ENCODE data around the gene PIGO. TPM values are rescaled to one million over a fixed set of nuclear protein-coding genes. Genes with fewer than 3 reads are reported as not detected.

PIGO gene
- total RNA-seq, 2 donors from 2014 or later: 29.6 to 34.9 TPM

- peak; percentile 26 for DNase-seq
- H3K27ac Mint-ChIP-seq: peak overlapping the region; percentile 50
- no peaks in the 10 kb centered on the region for H3K9me3 Mint-ChIP-seq
- Histone ChIP-seq H3K27me3 (ENCODE audit: control insufficient read depth, insufficient read depth, low read length, poor library complexity, severe bottlenecking) (no peaks in the 10 kb centered on the region), H3K9me3 (ENCODE audit: control insufficient read depth, low read length) (peaks cover 4% of the 10 kb centered on the region), H3K36me3 (ENCODE audit: control insufficient read depth, insufficient read depth, low read length) (peaks cover 34% of the 10 kb centered on the region), H3K4me3 (ENCODE audit: low read length) (no peak overlapping the region), H3K27ac (ENCODE audit: low read depth, low read length) (no peak overlapping the region), H3K4me1 (ENCODE audit: control insufficient read depth, insufficient read depth, low read length) (peaks cover 4% of the 10 kb centered on the region), H3K9ac (ENCODE audit: extremely low read depth, low read length, poor library complexity, severe bottlenecking) (no peak overlapping the region)
- H3K36me3 Mint-ChIP-seq (ENCODE audit: low read depth): peaks cover 54% of the 10 kb centered on the region
- no peaks in the 10 kb centered on the region for H3K4me1 Mint-ChIP-seq
- no peak overlapping the region for H3K4me3 Mint-ChIP-seq
- no peaks in the 10 kb centered on the region for H3K27me3 Mint-ChIP-seq (ENCODE audit: insufficient read depth)
- TF ChIP-seq CTCF (conservative IDR thresholded peaks at IDR 0.05): no peak
- 95 to 97% methylated on average over 3 of the region's 3 CpGs for WGBS, 2 experiments (ENCODE audit: insufficient coverage in 1 of 2, insufficient read length in 1 of 2)
Observed at GRCh38 chr9:35042081-35042604, 54.2 kb downstream of the PIGO start.

Other genes starting within 250 kb of the PIGO start
- gene PHF24, start 138.3 kb downstream of the PIGO start, total RNA-seq: 1 to 10 TPM; 1.9 to 2.7 TPM
- 10 to 100 TPM; 19.8 to 40.1 TPM for gene DNAJB5, start 106.8 kb downstream of the PIGO start, total RNA-seq
- 100 to 1,000 TPM; 497 to 510 TPM for gene VCP, start 24.0 kb downstream of the PIGO start, total RNA-seq
- 100 to 1,000 TPM in 1 of 2 donors, 10 to 100 TPM in 1; 94.7 to 112 TPM for gene FANCG, start 16.6 kb downstream of the PIGO start, total RNA-seq
- 100 to 1,000 TPM; 158 to 201 TPM for gene STOML2, start 6.5 kb upstream of the PIGO start, total RNA-seq
- gene ATOSB, start 19.3 kb upstream of the PIGO start, total RNA-seq: 10 to 100 TPM; 21.1 to 22.7 TPM
- gene UNC13B, start 65.4 kb upstream of the PIGO start, total RNA-seq: 10 to 100 TPM; 53.9 to 57.2 TPM